H1 (cell line): ENCODE data around the gene ACACB. TPM values are rescaled to one million over a fixed set of nuclear protein-coding genes. Genes with fewer than 3 reads are reported as not detected.

Source experiments
- SRF ChIP-seq: IDR thresholded peaks from 2 replicates; pipeline ENCODE4 v1.6.1; 2011; ENCODE audit warnings: mild to moderate bottlenecking, low read depth, low read length, moderate library complexity
- polyA plus RNA-seq, 7 experiments: library from polyadenylated mRNA; depleted of rRNA in 3 of 7; stranded (reverse) in 5 of 7; unstranded in 2 of 7; fragments of >200 nt in 5 of 7; fragments of 200-250 nt in 2 of 7; gene quantifications; 1 replicate in 5 of 7; 2 replicates in 1 of 7; 4 replicates in 1 of 7; pipeline versions ENCODE4 v1.2.1 to v1.2.3, GENCODE V29; 2011 to 2013; ENCODE audit warnings: missing spikeins in 2 of 7, mixed read lengths in 2 of 7
- total RNA-seq: library from RNA; stranded (reverse); fragmentation: NEBNext Ultra II Directional; extraction: Animal tissue kit (Norgen Biotek cat#: 25700); gene quantifications from 2 replicates; pipeline ENCODE4 v1.2.1, GENCODE V29; 2021

ACACB gene
- total and polyA plus RNA-seq, 2 of the 8 experiments (the other 6 are each of a cell fraction or from before 2014, with no cell fraction given): 5.8 to 15.3 TPM

- no peak for TF ChIP-seq SRF
Observed at GRCh38 chr12:109150124-109150640, 33.8 kb downstream of the ACACB start (continued).
